ENCODE data around the gene ZNF550. TPM values are rescaled to one million over a fixed set of nuclear protein-coding genes. Genes with fewer than 3 reads are reported as not detected.

Gene ZNF550
- total and polyA plus RNA-seq, 10 of the 15 experiments (the other 5 are each of a cell fraction or from before 2014, with no cell fraction given): 2.6 to 14.0 (median 7.4) TPM

DNA sequence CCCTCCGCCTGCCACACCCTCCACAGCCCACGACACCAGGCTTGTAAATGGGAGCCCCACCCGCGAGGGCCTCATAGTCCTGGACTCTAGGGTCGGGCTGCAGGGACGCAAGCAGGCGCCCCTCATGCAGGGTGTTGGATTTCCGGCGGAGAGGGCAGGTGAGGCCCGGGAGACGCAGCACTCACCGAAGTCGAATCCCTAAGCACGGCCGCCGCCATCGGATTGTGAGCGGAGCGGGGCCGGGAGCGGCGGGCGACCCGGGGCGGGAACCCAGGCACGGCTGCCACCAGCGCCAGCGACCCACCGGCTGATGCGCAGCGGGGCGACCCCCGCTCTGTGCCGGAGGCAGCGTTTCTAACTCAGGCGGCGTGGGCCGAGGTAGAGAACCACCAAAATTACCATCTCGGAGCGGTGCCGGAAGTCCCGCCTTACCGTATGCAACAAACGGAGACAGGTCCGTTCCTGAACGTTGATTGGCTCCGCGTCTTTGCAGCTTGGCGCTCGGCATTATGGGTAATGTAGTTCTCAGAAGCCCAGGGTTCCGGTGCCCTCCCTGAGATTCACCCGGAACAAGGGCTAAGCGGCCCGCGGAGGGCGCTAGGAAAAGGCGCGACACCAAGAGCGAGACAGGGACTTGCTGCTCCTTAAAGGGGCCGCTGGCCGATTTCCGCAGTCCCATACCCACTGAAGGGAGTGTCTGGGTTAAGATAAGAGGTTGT is 19.0 kb upstream of the ZNF550 start, which contains the start of gene ZNF416 (continued):
- TF ChIP-seq, protein P1, sequence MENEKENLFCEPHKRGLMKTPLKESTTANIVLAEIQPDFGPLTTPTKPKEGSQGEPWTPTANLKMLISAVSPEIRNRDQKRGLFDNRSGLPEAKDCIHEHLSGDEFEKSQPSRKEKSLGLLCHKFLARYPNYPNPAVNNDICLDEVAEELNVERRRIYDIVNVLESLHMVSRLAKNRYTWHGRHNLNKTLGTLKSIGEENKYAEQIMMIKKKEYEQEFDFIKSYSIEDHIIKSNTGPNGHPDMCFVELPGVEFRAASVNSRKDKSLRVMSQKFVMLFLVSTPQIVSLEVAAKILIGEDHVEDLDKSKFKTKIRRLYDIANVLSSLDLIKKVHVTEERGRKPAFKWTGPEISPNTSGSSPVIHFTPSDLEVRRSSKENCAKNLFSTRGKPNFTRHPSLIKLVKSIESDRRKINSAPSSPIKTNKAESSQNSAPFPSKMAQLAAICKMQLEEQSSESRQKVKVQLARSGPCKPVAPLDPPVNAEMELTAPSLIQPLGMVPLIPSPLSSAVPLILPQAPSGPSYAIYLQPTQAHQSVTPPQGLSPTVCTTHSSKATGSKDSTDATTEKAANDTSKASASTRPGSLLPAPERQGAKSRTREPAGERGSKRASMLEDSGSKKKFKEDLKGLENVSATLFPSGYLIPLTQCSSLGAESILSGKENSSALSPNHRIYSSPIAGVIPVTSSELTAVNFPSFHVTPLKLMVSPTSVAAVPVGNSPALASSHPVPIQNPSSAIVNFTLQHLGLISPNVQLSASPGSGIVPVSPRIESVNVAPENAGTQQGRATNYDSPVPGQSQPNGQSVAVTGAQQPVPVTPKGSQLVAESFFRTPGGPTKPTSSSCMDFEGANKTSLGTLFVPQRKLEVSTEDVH (IDR thresholded peaks at IDR 0.05; ENCODE audit: low read depth, partially characterized antibody): no peak
- TF ChIP-seq, protein P2, sequence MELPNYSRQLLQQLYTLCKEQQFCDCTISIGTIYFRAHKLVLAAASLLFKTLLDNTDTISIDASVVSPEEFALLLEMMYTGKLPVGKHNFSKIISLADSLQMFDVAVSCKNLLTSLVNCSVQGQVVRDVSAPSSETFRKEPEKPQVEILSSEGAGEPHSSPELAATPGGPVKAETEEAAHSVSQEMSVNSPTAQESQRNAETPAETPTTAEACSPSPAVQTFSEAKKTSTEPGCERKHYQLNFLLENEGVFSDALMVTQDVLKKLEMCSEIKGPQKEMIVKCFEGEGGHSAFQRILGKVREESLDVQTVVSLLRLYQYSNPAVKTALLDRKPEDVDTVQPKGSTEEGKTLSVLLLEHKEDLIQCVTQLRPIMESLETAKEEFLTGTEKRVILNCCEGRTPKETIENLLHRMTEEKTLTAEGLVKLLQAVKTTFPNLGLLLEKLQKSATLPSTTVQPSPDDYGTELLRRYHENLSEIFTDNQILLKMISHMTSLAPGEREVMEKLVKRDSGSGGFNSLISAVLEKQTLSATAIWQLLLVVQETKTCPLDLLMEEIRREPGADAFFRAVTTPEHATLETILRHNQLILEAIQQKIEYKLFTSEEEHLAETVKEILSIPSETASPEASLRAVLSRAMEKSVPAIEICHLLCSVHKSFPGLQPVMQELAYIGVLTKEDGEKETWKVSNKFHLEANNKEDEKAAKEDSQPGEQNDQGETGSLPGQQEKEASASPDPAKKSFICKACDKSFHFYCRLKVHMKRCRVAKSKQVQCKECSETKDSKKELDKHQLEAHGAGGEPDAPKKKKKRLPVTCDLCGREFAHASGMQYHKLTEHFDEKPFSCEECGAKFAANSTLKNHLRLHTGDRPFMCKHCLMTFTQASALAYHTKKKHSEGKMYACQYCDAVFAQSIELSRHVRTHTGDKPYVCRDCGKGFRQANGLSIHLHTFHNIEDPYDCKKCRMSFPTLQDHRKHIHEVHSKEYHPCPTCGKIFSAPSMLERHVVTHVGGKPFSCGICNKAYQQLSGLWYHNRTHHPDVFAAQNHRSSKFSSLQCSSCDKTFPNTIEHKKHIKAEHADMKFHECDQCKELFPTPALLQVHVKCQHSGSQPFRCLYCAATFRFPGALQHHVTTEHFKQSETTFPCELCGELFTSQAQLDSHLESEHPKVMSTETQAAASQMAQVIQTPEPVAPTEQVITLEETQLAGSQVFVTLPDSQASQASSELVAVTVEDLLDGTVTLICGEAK (IDR thresholded peaks at IDR 0.05; ENCODE audit: borderline replicate concordance): peak; percentile 91
- TF ChIP-seq IKZF2 (IDR thresholded peaks at IDR 0.05) (no peak), ZNF622 (IDR thresholded peaks at IDR 0.05) (no peak), FOS (IDR thresholded peaks at IDR 0.05; ENCODE audit: borderline replicate concordance, extremely low read depth, insufficient read length) (peak; percentile 29), NR2C2 (IDR thresholded peaks at IDR 0.05; ENCODE audit: borderline replicate concordance, control insufficient read depth, insufficient read length, low read depth) (no peak), ZNF274 (IDR thresholded peaks at IDR 0.05; ENCODE audit: insufficient read depth, insufficient read length) (no peak), MYB (IDR thresholded peaks at IDR 0.05; ENCODE audit: borderline replicate concordance, low read depth, low read length) (no peak), NFYB (IDR thresholded peaks at IDR 0.05; ENCODE audit: insufficient read depth, low read depth, low read length) (peak; percentile 88), CEBPB (IDR thresholded peaks at IDR 0.05; ENCODE audit: borderline replicate concordance in 1 of 2, low read depth in 2 of 2, low read length in 2 of 2) (no peak), BMI1 (IDR thresholded peaks at IDR 0.05; ENCODE audit: borderline replicate concordance) (no peak), RBBP5 (conservative IDR thresholded peaks at IDR 0.05) (no peak), JUNB (IDR thresholded peaks at IDR 0.05) (no peak), BCL11A (IDR thresholded peaks at IDR 0.05; ENCODE audit: low read depth, low read length) (no peak), EGR1 (IDR thresholded peaks at IDR 0.05; ENCODE audit: borderline replicate concordance in 1 of 2, low read depth in 2 of 2, low read length in 2 of 2) (no peak), SUPT20H (IDR thresholded peaks at IDR 0.05; ENCODE audit: borderline replicate concordance, control insufficient read depth, low read depth, low read length) (no peak), SMAD1 (IDR thresholded peaks at IDR 0.05; ENCODE audit: low read depth, partially characterized antibody) (no peak)
- TF ChIP-seq, protein P3, sequence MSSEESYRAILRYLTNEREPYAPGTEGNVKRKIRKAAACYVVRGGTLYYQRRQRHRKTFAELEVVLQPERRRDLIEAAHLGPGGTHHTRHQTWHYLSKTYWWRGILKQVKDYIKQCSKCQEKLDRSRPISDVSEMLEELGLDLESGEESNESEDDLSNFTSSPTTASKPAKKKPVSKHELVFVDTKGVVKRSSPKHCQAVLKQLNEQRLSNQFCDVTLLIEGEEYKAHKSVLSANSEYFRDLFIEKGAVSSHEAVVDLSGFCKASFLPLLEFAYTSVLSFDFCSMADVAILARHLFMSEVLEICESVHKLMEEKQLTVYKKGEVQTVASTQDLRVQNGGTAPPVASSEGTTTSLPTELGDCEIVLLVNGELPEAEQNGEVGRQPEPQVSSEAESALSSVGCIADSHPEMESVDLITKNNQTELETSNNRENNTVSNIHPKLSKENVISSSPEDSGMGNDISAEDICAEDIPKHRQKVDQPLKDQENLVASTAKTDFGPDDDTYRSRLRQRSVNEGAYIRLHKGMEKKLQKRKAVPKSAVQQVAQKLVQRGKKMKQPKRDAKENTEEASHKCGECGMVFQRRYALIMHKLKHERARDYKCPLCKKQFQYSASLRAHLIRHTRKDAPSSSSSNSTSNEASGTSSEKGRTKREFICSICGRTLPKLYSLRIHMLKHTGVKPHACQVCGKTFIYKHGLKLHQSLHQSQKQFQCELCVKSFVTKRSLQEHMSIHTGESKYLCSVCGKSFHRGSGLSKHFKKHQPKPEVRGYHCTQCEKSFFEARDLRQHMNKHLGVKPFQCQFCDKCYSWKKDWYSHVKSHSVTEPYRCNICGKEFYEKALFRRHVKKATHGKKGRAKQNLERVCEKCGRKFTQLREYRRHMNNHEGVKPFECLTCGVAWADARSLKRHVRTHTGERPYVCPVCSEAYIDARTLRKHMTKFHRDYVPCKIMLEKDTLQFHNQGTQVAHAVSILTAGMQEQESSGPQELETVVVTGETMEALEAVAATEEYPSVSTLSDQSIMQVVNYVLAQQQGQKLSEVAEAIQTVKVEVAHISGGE (CRISPR knock-in tag; IDR thresholded peaks at IDR 0.05): no peak
